Stomach smooth muscle (tissue), 2 donors: ENCODE results near the gene SLU7.
"Not testable (repeated sequence)": the region's sequence is repeated elsewhere in the genome, so short reads cannot be mapped to it uniquely, and the experiment has no call there.

ENCODE experiments used
- H3K27ac ChIP-seq: one replicate; pipeline ENCODE4 v1.7.0; 2013; ENCODE audit warnings: mild to moderate bottlenecking, low read length, inconsistent platforms
- H3K27me3 ChIP-seq, 2 donors: one replicate each; pipeline ENCODE4 v1.7.0; 2013; ENCODE audit warnings: low read length in 2 of 2; ENCODE audit not compliant: insufficient read depth in 2 of 2, control insufficient read depth in 1 of 2
- H3K36me3 ChIP-seq, 2 donors: one replicate each; pipeline ENCODE4 v1.7.0; 2013; ENCODE audit warnings: low read length in 2 of 2; ENCODE audit not compliant: control insufficient read depth in 2 of 2, insufficient read depth in 2 of 2
- H3K4me1 ChIP-seq: one replicate; pipeline ENCODE4 v1.7.0; 2013; ENCODE audit warnings: low read length; ENCODE audit not compliant: control insufficient read depth, insufficient read depth
- H3K4me3 ChIP-seq, 2 donors: one replicate each; pipeline ENCODE4 v1.7.0; 2013; ENCODE audit warnings: low read length in 2 of 2
- H3K9ac ChIP-seq, 2 donors: one replicate each; pipeline ENCODE4 v1.7.0; 2013; ENCODE audit warnings: low read length in 2 of 2, mild to moderate bottlenecking in 1 of 2
- H3K9me3 ChIP-seq, 2 donors: one replicate each; pipeline ENCODE4 v1.7.0; 2013; ENCODE audit warnings: low read length in 2 of 2; ENCODE audit not compliant: control insufficient read depth in 2 of 2
- donor health status: healthy.
- donor health status: Pancreatic carcinoma.

Gene SLU7

GRCh38 chr5:160449458-160449857, 30.6 kb upstream of the SLU7 start:
- H3K4me1 ChIP-seq: no peaks in the 10 kb centered on the region
- no peaks in the 10 kb centered on the region for H3K36me3 ChIP-seq
- H3K9ac ChIP-seq: no peak overlapping the region
- no peak overlapping the region for H3K4me3 ChIP-seq
- no peaks in the 10 kb centered on the region for H3K27me3 ChIP-seq
- H3K9me3 ChIP-seq: no peaks in the 10 kb centered on the region
- no peak overlapping the region for H3K27ac ChIP-seq

GRCh38 chr5:160448886-160449285, 30.0 kb upstream of the SLU7 start:
- Histone ChIP-seq H3K9ac (no peak overlapping the region), H3K36me3 (no peaks in the 10 kb centered on the region), H3K9me3 (no peaks in the 10 kb centered on the region), H3K4me1 (no peaks in the 10 kb centered on the region), H3K4me3 (no peak overlapping the region), H3K27ac (no peak overlapping the region), H3K27me3 (no peaks in the 10 kb centered on the region)

- Histone ChIP-seq H3K9me3 (no peaks in the 10 kb centered on the region), H3K36me3 (no peaks in the 10 kb centered on the region), H3K4me1 (no peaks in the 10 kb centered on the region), H3K9ac (no peak overlapping the region), H3K27ac (no peak overlapping the region), H3K27me3 (no peaks in the 10 kb centered on the region), H3K4me3 (no peak overlapping the region)
Observed at GRCh38 chr5:160445751-160446150, 26.9 kb upstream of the SLU7 start.

- Histone ChIP-seq H3K4me3 (no peak overlapping the region), H3K4me1 (no peaks in the 10 kb centered on the region), H3K27ac (no peak overlapping the region), H3K9me3 (no peaks in the 10 kb centered on the region), H3K27me3 (no peaks in the 10 kb centered on the region), H3K9ac (no peak overlapping the region), H3K36me3 (no peaks in the 10 kb centered on the region)
Observed at GRCh38 chr5:160445132-160445531, 26.3 kb upstream of the SLU7 start.

- Histone ChIP-seq H3K36me3 (no peaks in the 10 kb centered on the region), H3K4me1 (no peaks in the 10 kb centered on the region), H3K9ac (no peak overlapping the region)
Observed at GRCh38 chr5:160444407-160444806, 25.5 kb upstream of the SLU7 start.

GRCh38 chr5:160442824-160443431, 24.0 kb upstream of the SLU7 start:
- H3K4me3 ChIP-seq: no peak overlapping the region

More at GRCh38 chr5:160444407-160444806, 25.5 kb upstream of the SLU7 start:
- Histone ChIP-seq H3K4me3 (no peak overlapping the region), H3K27me3 (no peaks in the 10 kb centered on the region), H3K9me3 (no peaks in the 10 kb centered on the region), H3K27ac (no peak overlapping the region)

GRCh38 chr5:160441311-160441781, 22.5 kb upstream of the SLU7 start:
- Histone ChIP-seq H3K4me3 (no peak overlapping the region), H3K27me3 (no peaks in the 10 kb centered on the region), H3K4me1 (peaks cover 8% of the 10 kb centered on the region), H3K9ac (no peak overlapping the region), H3K9me3 (no peaks in the 10 kb centered on the region), H3K36me3 (no peaks in the 10 kb centered on the region), H3K27ac (no peak overlapping the region)

More at GRCh38 chr5:160442824-160443431, 24.0 kb upstream of the SLU7 start:
- Histone ChIP-seq H3K27ac (no peak overlapping the region), H3K9me3 (no peaks in the 10 kb centered on the region), H3K4me1 (peaks cover 8% of the 10 kb centered on the region), H3K27me3 (no peaks in the 10 kb centered on the region), H3K9ac (no peak overlapping the region), H3K36me3 (no peaks in the 10 kb centered on the region)

GRCh38 chr5:160439205-160439600, 20.3 kb upstream of the SLU7 start:
- Histone ChIP-seq H3K4me1 (peaks cover 8% of the 10 kb centered on the region), H3K36me3 (no peaks in the 10 kb centered on the region), H3K9ac (peak overlapping the region; percentile 34 to 73), H3K4me3 (peak overlapping the region; percentile 61 to 81), H3K9me3 (no peaks in the 10 kb centered on the region), H3K27me3 (no peaks in the 10 kb centered on the region), H3K27ac (no peak overlapping the region)

- H3K36me3 ChIP-seq: no peaks in the 10 kb centered on the region
- H3K27ac ChIP-seq: no peak overlapping the region
- no peaks in the 10 kb centered on the region for H3K9me3 ChIP-seq
- no peaks in the 10 kb centered on the region for H3K27me3 ChIP-seq
- H3K9ac ChIP-seq: peak overlapping the region; percentile 34 to 73
- peak overlapping the region; percentile 61 to 81 for H3K4me3 ChIP-seq
- peaks cover 8% of the 10 kb centered on the region for H3K4me1 ChIP-seq
Observed at GRCh38 chr5:160438316-160439204, 19.7 kb upstream of the SLU7 start.

GRCh38 chr5:160437271-160437670, 18.4 kb upstream of the SLU7 start:
- Histone ChIP-seq H3K4me3 (no peak overlapping the region), H3K27ac (no peak overlapping the region), H3K4me1 (peaks cover 8% of the 10 kb centered on the region), H3K9me3 (no peaks in the 10 kb centered on the region), H3K27me3 (no peaks in the 10 kb centered on the region), H3K36me3 (no peaks in the 10 kb centered on the region), H3K9ac (no peak overlapping the region)

GRCh38 chr5:160436661-160437060, 17.8 kb upstream of the SLU7 start:
- not testable (repeated sequence) for H3K4me1 ChIP-seq, H3K9ac ChIP-seq, H3K4me3 ChIP-seq, H3K27ac ChIP-seq, H3K36me3 ChIP-seq, H3K27me3 ChIP-seq, H3K9me3 ChIP-seq
